BJ (cell line): ENCODE data around the gene ZFX. TPM values are rescaled to one million over a fixed set of nuclear protein-coding genes. Genes with fewer than 3 reads are reported as not detected.

Source experiments
- CTCF ChIA-PET: fragments of 350-600 bp; formaldehyde crosslinking; extraction: SDS; loops from one replicate; lab custom pipeline; 2021; ENCODE audit warnings: antibody characterized with exemption, inconsistent platforms; lab: Yijun Ruan, JAX
- POLR2A ChIA-PET: fragments of 300-600 bp; sonication (Branson Sonifier 250); formaldehyde crosslinking; extraction: SDS; loops from one replicate; lab custom pipeline; 2021; ENCODE audit warnings: antibody characterized with exemption; lab: Charles Lee
- DNase-seq: peaks from one replicate; pipeline ENCODE4 v3.0.0-alpha.2; 2011; ENCODE audit warnings: low read depth
- H3K27me3 ChIP-seq: 2 replicates; pipeline ENCODE4 v1.6.0; 2011; ENCODE audit warnings: low read length; ENCODE audit not compliant: control insufficient read depth, insufficient read depth
- H3K36me3 ChIP-seq: 2 replicates; pipeline ENCODE4 v1.5.1; 2011; ENCODE audit warnings: low read length; ENCODE audit not compliant: control insufficient read depth, insufficient read depth
- H3K4me3 ChIP-seq: 2 replicates; pipeline ENCODE4 v1.5.1; 2011; ENCODE audit warnings: low read depth, mild to moderate bottlenecking, control low read depth, low read length
- polyA plus RNA-seq: library from polyadenylated mRNA; depleted of rRNA; stranded (reverse); fragments of >200 nt; gene quantifications from 2 replicates; pipeline ENCODE4 v1.2.3, GENCODE V29; 2011
- TF ChIP-seq, protein P1 (sequence below): IDR thresholded peaks from 2 replicates; pipeline ENCODE4 v1.5.1; 2011; ENCODE audit warnings: low read depth, mild to moderate bottlenecking, control low read depth, inconsistent platforms, low read length, moderate library complexity; ENCODE audit not compliant: insufficient read depth

The ZFX gene
- polyA plus RNA-seq, 1 experiment, result 12.5 TPM

DNA sequence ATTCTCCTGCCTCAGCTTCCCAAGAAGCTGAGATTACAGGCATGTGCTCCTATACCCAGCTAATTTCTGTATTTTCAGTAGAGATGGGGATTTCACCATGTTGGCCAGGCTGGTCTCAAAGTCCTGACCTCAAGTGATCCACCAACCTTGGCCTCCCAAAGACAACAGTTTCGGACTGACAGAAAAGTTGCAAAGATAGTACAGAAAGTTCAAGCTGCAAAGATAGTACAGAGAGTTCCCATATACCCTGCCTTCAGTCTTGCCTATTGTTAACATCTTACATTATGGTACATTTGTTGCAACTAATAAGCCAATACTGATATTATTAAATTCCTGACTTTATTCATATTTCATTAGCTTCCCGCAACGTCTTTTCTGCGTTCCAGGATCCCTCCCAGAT, 98.5 kb downstream of the ZFX start:
- POLR2A ChIA-PET, result no interaction called here
- Histone ChIP-seq H3K36me3 (no peaks in the 10 kb centered on the region), H3K27me3 (no peaks in the 10 kb centered on the region), H3K4me3 (no peak overlapping the region)
- CTCF ChIA-PET, result no interaction called here
- TF ChIP-seq, protein P1, sequence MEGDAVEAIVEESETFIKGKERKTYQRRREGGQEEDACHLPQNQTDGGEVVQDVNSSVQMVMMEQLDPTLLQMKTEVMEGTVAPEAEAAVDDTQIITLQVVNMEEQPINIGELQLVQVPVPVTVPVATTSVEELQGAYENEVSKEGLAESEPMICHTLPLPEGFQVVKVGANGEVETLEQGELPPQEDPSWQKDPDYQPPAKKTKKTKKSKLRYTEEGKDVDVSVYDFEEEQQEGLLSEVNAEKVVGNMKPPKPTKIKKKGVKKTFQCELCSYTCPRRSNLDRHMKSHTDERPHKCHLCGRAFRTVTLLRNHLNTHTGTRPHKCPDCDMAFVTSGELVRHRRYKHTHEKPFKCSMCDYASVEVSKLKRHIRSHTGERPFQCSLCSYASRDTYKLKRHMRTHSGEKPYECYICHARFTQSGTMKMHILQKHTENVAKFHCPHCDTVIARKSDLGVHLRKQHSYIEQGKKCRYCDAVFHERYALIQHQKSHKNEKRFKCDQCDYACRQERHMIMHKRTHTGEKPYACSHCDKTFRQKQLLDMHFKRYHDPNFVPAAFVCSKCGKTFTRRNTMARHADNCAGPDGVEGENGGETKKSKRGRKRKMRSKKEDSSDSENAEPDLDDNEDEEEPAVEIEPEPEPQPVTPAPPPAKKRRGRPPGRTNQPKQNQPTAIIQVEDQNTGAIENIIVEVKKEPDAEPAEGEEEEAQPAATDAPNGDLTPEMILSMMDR, result no peak
- no peak for DNase-seq

DNA sequence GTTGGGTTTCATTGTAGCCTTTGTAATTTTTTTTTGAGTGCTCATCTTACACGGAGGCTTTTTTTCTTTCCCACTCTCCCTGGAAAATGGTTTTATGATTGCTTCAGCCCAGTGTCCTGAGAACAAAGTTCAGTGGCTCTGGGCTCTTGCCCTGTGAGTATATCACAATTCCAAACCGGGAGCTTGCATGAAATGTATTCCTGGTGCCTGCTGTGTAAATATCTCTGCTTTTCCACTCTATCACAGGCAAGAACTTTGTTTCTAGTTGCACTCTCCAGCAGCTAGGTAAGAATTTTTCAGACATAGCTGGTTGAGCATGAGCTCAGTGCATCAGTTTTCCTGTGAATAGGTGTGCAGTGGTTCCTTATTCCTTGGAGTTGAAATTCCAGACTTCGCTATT, 103.5 kb downstream of the ZFX start:
- no peak for DNase-seq
- TF ChIP-seq, protein P1, result no peak
- Histone ChIP-seq H3K36me3 (no peaks in the 10 kb centered on the region), H3K27me3 (no peaks in the 10 kb centered on the region), H3K4me3 (no peak overlapping the region)
- ChIA-PET CTCF (no interaction called here), POLR2A (no interaction called here)

DNA sequence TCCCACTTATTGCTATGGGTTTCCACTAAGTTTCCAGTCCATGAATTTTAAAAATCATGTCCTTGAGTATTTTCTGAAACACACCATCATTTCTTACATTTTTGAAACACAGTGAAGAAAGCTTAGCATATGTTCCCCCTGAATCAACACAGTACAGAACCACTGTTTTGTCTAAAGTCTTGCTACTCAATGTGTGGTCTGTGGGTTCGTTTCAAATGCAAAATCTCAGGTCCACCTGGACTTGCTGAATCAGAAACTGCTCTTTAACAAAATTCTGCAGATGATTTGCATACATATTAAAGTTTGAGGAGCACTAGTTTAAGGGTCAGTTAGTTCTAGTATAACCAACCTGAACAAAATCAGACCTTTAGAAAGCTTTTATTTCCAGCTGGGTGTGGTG, 103.9 kb downstream of the ZFX start:
- POLR2A ChIA-PET, result no interaction called here
- H3K4me3 ChIP-seq, result no peak overlapping the region
- H3K36me3 ChIP-seq, result no peaks in the 10 kb centered on the region
- no peaks in the 10 kb centered on the region for H3K27me3 ChIP-seq
- no peak for DNase-seq
- TF ChIP-seq, protein P1, result no peak
- CTCF ChIA-PET, result no interaction called here

DNA sequence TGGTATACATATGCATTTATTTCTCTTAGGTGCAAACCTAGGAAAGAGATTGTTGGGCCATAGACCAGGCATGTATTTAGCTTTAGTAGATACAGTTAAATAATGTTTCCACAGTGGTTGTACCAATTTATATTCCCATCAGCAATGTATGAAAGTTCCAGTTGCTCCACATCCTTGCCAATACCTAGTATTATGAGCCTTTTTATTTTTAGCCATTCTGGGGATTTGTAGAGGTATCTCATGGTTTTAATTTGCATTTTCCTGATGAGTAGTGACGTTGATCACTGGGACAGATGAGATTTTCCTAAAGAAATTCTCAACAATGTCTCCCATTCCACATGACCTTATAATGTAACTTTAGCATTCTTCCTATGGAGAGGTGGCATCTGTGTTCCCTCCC, 107.5 kb downstream of the ZFX start:
- TF ChIP-seq, protein P1, result no peak
- Histone ChIP-seq H3K36me3 (no peaks in the 10 kb centered on the region), H3K27me3 (no peaks in the 10 kb centered on the region), H3K4me3 (no peak overlapping the region)
- CTCF ChIA-PET, result interaction anchor here (1.0 kb wide), 1 partner anchor 141 kb away, joined by 3 read pairs; no protein-coding TSS in a partner anchor
- no peak for DNase-seq
- POLR2A ChIA-PET, result no interaction called here

DNA sequence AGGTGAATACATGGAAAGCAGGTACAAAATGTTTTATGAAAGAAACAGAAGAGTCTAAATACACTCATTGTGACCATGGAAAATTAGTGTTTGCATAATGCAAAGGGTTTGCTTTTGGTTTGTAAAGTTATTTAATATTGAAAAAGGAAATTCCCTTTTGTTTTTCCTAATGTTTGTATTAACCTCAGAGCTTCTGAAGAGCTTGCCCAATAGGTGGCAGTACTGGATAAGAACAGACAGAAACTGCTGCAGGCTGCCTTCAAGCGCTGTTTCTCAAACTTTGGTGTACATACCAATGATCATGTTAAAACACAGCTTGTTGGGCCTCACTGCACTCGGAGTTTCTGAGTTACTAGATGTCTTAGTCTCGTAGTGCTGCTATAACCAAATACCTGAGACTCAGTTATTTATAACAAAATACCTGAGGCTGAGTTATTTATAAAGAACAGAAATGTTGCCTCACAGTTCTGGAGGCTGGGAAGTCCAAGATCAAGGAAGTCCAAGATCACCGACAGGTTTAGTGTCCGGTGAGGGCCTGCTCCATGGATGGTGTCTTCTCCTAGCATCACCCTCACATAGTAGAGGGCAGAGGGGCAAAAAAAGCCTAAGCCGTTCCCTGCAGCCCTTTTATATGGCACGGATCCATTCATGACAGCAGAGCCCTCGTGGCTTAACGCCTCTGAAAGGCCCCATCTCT, 110.2 kb downstream of the ZFX start:
- TF ChIP-seq, protein P1, result peak; percentile 62
- POLR2A ChIA-PET, result interaction anchor here (0.7 kb wide), 1 partner anchor 20 kb away, joined by 3 read pairs; no protein-coding TSS in a partner anchor
- Histone ChIP-seq H3K36me3 (no peaks in the 10 kb centered on the region), H3K4me3 (no peak overlapping the region), H3K27me3 (no peaks in the 10 kb centered on the region)
- DNase-seq, result no peak
- CTCF ChIA-PET, result interaction anchor here (0.6 to 1.5 kb wide), 15 partner anchors 9 to 568 kb away, joined by 3 to 4 read pairs (median 3); no protein-coding TSS in a partner anchor
